Fibroblast of villous mesenchyme (primary cell): Measurements from ENCODE around the gene PTPRN2. TPM values are rescaled to one million over a fixed set of nuclear protein-coding genes. Genes with fewer than 3 reads are reported as not detected.

Source experiments
- DNase-seq: peaks from one replicate; pipeline ENCODE4 v3.0.0-alpha.2; 2010; ENCODE audit warnings: low read depth
- H3K4me3 ChIP-seq: 2 replicates; pipeline ENCODE4 v1.5.1; 2011; ENCODE audit warnings: low read depth, mild to moderate bottlenecking, low read length
- total RNA-seq: library from RNA; depleted of rRNA; stranded (reverse); fragments of >200 nt; gene quantifications from 2 replicates; pipeline ENCODE4 v1.2.3, GENCODE V29; 2012
- TF ChIP-seq, protein P1 (sequence below): IDR thresholded peaks from 2 replicates; pipeline ENCODE4 v1.5.1; 2012; ENCODE audit warnings: low read depth, mild to moderate bottlenecking, low read length; ENCODE audit not compliant: insufficient read depth

The PTPRN2 gene
- total RNA-seq, 1 donor: not detected

DNA sequence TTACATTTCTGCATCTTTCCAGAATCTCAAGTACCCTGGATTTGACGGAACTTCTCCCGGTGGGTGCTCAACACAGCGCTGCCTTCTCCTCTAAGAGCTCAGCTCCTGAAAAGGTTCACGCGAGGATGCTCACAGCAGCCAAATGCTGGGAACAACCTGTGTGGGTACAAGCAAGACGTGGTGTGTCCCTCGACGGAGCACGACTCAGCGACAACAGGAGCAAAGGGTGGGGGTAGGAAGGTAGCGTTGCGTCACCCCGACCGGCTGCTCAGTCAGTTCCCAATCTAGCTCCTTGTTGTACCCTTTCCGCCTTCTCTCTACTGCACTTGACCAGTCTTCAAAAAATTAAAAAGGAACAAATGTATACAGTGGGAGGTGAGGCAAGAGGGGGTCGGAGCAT lies 117.3 kb downstream of the PTPRN2 start:
- no peak for DNase-seq
- H3K4me3 ChIP-seq: no peak overlapping the region
- TF ChIP-seq, protein P1, sequence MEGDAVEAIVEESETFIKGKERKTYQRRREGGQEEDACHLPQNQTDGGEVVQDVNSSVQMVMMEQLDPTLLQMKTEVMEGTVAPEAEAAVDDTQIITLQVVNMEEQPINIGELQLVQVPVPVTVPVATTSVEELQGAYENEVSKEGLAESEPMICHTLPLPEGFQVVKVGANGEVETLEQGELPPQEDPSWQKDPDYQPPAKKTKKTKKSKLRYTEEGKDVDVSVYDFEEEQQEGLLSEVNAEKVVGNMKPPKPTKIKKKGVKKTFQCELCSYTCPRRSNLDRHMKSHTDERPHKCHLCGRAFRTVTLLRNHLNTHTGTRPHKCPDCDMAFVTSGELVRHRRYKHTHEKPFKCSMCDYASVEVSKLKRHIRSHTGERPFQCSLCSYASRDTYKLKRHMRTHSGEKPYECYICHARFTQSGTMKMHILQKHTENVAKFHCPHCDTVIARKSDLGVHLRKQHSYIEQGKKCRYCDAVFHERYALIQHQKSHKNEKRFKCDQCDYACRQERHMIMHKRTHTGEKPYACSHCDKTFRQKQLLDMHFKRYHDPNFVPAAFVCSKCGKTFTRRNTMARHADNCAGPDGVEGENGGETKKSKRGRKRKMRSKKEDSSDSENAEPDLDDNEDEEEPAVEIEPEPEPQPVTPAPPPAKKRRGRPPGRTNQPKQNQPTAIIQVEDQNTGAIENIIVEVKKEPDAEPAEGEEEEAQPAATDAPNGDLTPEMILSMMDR: no peak

DNA sequence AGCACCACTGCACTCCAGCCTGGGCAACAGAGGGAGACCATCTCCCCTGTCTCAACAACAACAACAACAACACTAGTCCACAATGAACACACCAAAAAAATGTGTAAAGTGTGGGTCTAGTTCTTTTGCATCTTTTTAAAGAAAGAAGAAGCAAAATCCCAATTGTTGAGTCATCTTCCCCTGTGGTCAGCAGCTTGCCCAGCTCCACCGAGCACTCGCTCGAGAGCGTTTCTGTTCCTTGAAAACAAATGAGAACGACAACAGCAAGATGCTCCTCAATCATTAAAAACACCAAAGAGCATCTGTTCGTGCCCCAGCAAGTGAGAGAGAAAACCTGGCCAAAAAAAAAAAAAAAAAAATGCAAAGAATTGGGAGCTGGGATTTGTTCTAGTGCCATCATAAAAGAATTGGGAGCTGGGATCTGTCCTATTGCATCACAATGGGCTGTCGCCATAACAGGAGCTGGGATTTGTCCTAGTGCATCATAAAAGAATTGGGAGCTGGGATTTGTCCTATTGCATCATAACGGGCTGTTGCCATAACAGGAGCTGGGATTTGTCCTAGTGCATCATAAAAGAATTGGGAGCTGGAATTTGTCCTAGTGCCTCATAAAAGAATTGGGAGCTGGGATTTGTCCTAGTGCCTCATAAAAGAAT lies 118.1 kb downstream of the PTPRN2 start:
- DNase-seq: peak; percentile 10
- no peak overlapping the region for H3K4me3 ChIP-seq
- TF ChIP-seq, protein P1: no peak

DNA sequence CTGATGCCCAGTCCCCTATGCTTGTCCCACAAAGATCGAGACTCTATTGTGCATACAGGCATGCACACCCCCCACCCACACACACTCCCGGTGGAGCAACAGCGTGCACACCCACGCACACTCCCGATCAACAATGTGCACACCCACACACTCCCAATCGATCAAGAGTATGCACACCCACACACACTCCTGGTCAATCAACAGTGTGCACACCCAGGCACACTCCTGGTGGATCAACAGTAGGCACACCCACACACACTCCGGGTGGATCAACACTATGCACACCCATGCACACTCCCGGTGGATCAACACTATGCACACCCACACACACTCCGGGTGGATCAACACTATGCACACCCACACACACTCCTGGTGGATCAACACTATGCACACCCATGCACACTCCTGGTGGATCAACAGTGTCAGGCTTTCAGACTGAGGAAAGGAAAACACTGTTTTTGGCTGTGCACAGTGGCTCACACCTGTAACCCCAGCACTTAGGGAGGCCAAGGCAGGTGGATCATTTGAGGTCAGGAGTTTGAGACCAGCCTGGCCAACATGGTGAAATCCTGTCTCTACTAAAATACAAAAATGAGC lies 118.8 kb downstream of the PTPRN2 start:
- TF ChIP-seq, protein P1: no peak
- no peak overlapping the region for H3K4me3 ChIP-seq
- DNase-seq: no peak

DNA sequence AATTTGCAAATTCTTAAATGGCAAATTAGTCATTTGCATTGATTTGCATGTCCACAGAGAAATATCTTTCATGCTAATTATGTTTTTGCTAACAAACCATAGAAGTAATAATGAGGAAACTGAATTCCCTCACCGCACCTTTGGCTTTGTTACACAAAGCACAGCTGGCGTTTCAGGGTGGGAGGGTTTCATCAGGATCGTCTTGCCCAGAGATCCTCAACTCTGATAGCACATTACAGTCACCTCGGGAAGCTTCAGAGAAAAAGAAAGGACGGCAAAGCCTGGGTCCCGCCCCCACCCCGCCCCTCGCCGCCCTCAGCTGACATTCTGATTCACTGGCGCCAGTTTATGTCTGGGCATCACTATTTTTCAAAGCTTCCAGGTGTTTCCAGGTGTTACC lies 119.4 kb downstream of the PTPRN2 start:
- TF ChIP-seq, protein P1: no peak
- H3K4me3 ChIP-seq: no peak overlapping the region
- DNase-seq: no peak

DNA sequence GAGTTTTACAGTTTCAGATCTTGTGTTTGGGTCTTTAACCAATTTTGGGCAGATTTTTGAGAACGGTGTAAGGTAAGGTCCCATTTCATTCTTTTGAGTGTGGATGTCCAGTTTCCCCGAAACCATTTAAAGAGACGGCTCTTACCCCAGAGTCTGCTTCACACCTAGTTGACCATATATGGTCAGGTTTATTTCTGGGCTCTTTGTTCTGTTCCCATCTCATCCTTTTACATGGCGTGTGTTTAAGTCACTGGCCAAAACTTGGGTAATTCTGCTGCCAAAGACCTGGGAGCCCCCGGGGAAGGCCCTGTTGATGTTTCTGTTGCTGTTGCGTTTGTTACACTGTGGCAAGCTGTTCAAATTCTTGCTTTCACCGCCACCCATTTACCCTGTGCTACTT lies 120.1 kb downstream of the PTPRN2 start:
- no peak for DNase-seq
- no peak overlapping the region for H3K4me3 ChIP-seq
- TF ChIP-seq, protein P1: no peak

DNA sequence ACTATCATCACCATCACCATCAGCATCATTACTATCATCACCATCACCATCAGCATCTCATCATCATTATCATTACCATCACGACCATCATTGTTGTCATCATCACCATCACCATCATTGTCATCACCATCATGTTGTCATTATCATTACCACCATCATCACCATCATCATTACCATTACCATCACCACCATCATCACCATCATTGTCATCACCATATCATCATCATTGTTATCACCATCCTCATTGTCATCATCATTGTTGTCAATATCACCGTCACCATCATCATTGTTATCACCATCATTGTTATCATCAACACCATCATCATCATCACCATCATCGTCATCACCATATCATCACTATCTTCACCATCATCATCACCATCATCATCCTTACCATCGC lies 124.3 kb downstream of the PTPRN2 start:
- DNase-seq: no peak
- TF ChIP-seq, protein P1: no peak

More for the DNA sequence above, 124.3 kb downstream of the PTPRN2 start:
- H3K4me3 ChIP-seq: no peak overlapping the region
